HG02870 (cell line): ENCODE data around the gene PNPLA3.

Experiments
- ATAC-seq: cut with Tn5 transposase; IDR thresholded peaks from one replicate; pipeline ENCODE4 v1.9.1; 2021; ENCODE audit warnings: mild to moderate bottlenecking, moderate library complexity; ENCODE audit not compliant: unreplicated experiment

PNPLA3 gene, protein sequence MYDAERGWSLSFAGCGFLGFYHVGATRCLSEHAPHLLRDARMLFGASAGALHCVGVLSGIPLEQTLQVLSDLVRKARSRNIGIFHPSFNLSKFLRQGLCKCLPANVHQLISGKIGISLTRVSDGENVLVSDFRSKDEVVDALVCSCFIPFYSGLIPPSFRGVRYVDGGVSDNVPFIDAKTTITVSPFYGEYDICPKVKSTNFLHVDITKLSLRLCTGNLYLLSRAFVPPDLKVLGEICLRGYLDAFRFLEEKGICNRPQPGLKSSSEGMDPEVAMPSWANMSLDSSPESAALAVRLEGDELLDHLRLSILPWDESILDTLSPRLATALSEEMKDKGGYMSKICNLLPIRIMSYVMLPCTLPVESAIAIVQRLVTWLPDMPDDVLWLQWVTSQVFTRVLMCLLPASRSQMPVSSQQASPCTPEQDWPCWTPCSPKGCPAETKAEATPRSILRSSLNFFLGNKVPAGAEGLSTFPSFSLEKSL

DNA sequence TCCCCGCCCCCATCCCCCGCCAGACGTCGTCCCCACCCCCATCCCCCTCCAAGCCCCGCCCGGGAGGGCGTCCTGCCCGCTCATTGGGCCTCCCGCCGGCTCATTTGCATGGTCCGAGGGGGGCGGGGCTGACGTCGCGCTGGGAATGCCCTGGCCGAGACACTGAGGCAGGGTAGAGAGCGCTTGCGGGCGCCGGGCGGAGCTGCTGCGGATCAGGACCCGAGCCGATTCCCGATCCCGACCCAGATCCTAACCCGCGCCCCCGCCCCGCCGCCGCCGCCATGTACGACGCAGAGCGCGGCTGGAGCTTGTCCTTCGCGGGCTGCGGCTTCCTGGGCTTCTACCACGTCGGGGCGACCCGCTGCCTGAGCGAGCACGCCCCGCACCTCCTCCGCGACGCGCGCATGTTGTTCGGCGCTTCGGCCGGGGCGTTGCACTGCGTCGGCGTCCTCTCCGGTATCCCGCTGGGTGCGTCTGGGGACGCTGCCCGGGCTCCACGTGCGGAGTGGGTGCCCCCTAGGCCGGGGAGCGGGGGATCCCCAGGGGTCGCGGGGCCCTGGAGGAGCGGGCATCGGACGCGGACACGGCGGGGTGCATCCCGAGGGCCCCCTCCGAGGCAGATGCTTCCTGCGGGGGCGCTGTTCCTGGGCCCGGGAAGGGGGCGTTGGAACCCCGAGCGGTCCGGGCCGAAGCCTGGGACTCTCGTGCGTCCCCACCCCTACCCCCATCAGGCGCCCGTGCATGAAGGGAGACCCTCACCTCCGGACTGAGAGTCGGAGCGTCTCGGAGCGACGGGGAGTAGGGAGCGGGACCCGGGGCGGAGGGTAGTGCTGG is at the start of gene PNPLA3:
PNPLA3 (plus strand) TSS at position 175 of the 834 bp plus-strand sequence; CDS start at position 282, 107 bp downstream.
- no peak for ATAC-seq

DNA sequence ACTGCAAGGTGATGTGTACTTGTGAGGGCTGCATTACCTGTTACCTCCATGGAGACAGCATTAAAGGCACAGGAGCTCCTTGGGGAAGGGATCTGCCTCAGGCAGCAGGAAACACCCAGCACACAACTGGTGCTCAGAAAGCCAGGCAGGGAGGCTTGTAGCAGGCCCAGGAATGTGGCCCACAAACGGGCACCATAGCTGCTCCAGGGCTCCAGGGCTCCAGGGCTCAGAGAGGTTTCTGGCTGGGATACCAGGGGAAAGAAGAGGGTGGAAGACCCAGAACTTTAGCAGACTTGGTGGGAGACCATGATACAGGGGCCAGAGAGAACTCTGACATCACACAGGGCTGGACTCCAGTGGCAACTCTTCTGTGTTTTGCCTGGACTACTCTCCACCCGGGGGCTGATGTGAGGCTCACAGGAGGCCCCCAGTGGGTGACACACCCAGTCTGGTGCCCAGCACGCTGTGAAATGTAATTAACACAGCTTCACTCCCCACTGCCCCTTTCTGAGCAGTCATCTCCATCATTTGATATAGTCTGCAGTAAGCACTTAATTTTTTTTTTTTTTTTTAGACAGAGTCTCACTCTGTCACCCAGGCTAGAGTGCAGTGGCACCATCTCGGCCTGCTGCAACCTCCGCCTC is 46.6 kb upstream of the PNPLA3 start:
- no peak for ATAC-seq

DNA sequence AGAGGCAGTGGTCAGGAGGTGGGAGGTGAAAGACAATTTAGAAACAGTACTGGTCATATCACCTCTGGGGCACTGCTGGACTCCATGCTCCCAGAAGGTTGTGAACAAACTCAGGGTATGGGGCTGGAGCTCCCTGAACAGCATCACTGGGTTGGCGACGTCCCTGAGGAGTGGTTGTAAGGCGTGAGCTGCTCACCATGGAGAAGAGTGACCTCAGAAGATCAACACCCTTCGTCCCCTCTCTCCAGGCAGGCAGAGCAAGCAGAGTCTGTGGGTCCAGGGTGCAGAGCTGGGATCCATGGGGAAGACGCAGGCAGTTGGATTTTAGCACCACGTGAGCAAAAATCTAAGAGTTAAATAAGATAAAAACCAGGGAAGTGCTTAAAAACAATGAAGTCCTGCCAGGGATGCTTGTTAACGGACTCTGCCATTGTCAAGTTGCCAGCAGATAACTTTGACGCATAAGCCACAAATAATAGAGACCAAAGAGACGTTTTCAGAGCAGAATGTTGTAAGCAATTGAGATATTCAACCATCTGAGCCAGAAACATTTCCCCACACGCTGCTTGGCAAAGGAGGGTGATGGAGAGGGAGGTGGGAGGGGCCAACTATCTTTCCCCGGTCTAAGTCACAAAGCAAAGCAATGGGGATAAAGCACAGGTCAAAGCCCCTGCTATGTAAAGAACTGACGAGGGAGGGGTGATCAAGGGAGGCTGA is 45.4 kb upstream of the PNPLA3 start:
- no peak for ATAC-seq

DNA sequence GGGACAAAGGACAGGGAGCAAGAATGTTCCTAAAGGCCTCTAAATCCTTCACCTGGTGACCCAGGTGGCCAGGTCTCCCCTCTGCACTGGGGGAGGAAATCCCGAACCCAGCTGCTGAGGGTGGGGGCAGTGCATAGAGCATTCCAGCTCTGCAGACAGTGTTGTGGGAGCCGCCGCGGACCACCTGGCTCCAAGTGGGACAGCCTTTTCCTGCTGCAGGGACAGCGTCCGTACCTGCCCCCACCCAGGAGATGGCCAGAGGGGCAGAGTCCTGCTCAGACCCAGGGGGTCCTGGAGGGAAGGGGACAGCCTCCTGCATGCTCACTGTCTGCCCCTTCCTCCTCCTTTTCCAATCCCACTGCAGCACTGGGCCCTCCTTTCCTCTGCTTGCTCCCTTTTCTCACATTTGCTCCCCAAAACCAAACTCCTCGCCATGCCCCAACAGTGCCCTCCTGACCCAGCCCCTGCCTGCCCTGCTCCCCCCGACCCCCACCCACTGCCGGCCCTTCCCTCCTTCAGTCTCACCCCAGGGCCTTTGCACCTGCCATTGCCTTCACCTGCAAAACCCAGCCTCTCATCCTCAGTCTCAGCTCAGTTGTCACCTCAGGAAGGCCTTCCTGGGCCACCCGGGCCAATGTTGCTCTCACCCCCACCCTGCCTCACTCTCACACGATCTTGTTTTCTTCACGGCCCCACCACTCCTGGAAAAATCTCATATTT is 44.6 kb upstream of the PNPLA3 start:
- ATAC-seq, result no peak

DNA sequence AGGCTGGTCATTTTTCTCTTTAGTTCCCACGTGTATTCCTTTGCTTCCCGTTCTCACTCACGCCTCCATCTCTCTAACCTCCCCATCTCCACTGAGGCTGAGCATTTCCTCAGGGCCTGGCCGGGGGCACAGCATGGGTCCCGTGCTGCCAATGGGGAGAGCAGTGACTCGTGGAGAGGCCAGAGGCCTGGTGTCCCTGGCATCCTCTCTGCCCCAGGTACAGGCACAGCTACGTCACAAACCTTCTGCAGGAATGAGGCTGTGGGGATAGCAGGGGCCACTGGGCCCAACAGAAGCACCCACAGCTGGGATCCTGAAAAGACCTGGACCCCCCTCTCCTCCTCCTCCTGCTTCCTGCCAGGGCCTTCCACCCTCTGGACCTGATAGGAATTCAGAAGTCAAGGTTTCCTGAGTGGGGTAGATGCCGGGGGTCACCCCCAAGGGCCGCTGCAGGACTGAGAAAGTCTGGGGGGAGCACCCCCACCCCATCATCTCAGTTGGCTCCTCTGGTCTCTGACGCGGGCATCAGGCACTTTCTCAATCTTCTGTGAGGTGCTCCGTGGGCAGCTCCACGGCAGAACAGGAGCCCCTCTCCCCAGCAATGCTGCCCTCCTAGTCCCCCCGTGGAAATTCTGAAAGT is 43.6 kb upstream of the PNPLA3 start:
- ATAC-seq, result no peak

DNA sequence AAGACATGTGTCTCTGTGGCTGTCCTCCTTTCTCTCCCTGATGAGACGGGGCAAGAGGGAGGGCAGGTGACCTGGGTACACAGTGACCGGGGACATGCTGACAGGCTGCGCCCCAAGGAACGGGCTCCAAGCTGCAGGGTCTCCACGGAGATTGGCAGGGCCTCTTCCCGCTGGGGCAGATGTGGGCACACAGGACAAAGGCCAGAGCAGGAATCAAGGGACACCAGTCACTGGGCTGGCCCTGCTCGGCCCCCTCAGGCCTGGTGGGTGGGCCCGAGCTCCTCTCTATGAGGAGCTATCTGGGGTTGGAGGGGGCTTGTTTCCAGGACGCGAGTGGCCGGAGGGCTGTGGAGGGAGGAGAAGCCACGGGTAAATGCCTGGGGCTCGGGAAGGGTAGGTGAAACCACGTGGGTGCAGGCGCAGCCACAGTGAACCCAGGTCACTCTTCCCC is 43.0 kb upstream of the PNPLA3 start:
- ATAC-seq, result no peak

DNA sequence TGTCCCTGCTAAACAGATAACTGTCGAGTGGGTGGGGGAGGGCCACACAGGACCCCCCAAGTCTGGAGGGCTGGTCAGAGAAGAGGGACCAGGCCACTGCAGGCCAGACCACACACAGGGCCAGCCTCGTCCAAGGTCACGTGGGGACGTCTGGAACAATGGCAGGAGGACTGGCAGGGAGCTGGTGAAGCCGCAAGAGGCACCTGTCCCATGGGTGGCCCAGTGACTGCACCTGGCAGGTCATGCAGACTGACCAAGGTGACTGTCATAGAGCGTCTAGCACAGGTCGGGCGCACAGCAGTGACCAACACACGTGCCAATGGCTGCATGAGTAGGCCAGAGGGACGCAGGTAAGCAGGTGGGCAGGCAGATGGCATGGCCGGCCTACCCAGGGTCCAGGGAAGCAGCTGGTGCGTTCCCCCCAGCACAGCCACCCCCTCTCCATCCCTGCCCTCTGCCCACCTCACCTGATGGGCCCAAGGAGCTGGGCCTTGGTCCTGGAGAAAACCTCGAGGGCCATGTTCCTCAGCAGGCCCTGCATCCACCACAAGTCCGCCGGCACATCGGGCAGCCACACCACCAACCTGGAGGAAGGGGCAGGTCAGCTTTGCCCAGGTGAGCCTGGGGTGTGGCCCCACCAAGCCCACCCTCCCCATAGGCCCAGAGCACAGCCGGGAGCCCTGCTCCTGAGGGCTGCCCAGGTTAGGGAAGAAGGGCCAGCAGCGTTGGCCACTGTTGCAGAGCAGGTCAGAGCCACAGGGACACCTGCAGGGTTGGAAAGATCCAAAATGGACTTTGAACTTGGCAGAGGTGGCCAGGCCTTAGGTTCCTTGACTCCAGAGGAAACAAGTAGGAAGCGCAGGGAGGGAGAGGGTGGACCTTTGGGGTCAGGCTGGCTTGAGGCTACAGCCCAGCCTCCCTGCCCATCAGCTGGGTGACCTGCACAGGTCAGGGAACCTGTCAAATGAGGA is 42.2 kb upstream of the PNPLA3 start:
- no peak for ATAC-seq

DNA sequence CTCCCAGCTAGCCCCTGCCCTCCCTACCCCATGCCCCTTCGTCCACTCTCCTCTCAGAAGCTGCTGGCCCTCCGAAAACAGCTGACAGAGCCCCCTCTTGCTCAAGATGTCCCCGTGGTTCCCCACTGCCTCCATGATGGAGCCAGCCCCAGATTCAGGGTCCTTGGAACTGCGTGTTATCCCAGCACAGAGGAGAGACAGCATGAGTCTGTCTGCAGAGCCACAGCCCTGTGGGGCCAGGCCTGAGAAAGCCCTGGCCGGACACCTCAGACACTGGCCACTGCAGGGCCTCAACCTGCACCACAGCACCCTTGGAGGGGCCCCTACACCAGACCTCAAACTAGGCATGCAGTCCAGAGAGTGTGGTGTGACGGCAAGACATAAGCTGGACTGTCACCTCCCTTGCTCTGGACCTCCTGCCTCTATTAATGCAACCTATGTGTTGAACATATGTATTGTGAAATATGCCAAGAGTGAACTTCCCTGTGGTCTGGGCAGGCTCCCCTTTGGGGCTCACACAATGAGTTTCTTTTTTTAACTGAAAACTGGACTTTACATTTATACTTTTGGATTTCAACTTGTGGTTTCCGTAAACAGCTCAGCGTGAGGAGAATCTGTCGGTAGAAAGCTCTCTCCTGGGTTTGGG is 41.4 kb upstream of the PNPLA3 start:
- ATAC-seq, result no peak

DNA sequence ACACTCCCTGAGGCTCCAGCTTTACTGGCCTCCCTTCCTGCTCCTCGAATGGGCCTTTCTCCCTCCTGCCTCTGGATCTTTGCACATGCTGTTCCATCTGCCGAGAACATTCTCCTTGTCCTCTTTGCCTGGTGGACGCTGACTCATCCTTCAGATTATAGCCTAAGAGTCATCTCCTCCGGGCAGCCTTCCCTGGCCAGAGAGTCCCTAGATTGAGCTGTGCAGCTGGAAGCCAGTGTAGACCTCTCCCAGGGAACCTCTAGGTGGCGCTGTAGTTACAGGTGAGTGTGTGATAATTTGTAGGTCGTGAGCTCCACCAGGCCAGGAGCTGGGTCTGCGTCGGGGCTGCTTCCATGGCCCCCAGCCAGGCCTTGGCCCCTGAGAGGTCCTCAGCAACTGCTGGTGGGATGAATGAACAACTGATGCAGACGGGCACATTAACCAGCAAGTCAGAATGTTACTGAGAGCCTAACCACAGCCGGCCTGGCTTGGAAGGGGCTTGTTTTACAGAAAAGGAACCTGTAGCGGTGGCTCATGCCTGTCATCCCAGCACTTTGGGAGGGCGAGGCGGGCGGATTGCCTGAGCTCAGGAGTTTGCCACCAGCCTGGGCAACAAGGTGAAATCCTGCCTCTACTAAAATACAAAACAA is 40.5 kb upstream of the PNPLA3 start:
- no peak for ATAC-seq

DNA sequence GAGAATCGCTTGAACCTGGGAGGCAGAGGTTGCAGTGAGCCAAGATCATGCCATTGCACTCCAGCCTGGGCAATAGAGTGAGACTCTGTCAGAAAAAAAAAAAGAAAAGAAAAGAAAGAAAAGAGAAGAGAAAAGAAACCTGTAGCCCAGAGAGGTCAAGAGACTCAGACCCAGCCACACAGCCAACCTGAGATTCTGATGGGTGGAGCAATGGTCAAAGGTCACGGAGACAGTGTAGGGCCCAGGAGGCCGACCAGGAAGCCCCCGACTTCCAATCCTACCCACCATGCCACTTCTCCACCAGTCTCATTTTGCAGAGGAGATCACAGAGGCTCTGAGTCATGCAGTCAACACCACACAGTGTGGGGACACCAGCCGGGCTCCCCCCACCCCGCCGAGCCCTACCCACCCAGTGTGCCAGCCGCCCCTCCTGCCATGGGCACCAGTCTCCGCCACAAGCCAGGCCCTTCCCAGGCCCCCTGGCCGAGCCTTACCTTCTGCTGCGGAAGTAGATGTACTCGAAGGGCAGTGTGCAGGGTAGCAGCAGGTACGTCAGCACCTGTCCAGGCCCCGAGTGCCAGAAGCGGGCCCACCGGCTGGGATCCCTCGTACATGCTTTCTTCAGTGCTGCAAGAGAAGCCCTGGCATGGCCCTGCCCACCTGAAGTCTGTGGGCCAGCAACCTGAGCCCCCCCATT is 39.7 kb upstream of the PNPLA3 start:
- ATAC-seq, result no peak

DNA sequence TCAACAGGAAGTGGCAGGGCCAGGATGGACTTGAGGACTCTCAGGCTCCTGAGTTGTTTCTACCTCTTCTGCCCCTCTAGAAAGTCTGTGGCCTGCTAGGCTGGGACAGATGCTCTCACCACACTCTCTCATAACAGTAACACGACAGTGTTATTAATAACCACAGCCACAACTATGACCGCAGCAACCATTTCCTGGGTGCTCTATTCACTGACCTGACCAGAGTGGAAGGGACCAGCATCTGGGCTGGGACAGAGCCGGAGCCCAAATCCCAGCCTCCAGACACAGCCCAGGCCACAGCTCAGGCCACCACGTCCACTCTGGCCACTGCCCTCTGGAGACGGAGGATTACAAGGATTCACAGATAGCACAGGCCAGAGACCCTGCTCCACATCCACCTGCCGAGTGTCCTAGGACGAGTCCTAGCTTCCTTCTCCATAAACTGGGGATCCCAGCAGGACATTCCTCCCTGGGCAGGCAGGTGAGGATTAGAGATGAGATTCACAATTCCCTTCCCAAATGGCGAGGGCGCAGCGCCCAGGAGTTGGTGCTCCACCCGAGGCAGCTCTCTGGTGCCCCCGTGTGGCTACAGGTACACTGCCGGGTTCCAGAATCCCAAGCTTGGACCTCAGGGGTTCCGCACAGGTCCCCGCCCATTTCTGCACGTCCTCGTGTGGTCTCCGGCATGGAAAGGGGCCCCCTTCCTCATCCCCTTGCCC is 38.8 kb upstream of the PNPLA3 start:
- ATAC-seq, result peak; percentile 86

DNA sequence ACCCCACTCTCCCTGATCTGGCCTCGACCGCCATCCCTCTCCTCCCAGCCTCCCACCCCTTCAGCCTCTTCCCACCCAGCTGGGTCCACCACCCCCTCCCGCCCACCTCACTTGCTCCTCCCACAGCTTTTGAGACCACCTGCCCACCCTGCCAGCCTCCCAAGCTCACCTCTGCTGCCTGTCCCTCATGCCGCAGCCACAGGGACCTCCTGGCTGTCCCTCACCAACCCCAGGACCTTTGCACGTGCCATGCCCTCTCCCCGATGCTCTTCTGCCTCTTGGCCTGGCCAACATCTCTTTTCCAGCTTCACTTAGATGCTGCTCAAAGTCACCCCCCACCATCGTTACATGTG is 38.3 kb upstream of the PNPLA3 start:
- no peak for ATAC-seq

DNA sequence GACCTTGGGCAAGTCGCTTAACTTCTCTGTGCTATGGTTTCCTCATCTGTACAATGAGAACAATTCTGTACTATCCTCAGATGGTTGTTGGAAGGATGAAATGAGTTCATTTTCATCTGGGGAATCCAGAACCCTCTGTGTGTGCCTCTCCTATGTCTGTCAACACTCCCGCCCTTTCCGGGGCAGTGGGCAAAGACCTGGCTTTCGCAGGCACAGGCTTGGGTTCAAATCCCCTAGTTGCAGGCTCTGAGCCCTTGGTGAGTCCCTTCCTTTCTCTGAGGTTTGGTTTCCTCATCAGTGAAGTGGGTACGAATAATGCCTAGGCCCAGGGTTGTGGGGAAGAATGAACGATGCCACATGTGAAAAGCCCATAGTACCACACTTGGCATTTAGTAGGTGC is 37.8 kb upstream of the PNPLA3 start:
- no peak for ATAC-seq

DNA sequence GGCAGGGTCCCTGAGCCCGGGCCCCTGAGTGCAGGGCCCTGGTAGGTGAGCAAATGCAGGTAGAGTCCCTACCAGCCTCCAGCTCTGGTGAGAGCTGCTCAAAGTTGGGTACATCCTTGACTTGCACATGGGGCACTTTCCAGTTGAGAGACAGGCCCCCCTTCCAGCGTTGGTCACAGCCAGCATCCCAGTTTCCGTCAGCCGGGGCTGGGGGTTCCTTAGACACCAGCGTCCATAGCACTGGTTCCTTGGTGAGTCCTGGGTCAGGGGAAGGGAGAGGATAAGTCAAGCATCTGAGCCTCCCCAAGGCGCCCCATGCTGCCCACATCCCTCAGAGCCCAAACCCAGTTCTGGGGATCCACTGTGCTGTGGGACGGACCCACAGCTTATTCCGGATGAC is 37.4 kb upstream of the PNPLA3 start:
- no peak for ATAC-seq

DNA sequence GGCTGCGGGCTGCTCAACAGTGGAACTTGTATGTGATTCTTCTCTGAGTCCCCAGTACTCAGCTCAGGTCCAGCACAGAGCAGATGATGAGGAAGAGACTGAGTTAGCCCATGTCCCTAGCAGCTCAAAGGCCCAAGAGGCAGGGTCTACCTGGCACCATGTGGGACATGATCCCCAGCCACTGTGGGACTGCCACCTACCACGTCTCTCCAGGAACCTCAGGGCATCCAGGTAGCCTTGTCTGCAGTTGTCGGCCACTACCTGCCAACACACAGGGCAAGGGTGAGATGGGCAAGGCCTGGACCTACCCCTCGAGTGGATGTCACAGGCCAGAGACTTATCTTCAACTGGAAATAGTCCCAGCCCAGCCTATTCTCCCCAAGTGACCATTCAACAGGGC is 36.2 kb upstream of the PNPLA3 start:
- no peak for ATAC-seq

DNA sequence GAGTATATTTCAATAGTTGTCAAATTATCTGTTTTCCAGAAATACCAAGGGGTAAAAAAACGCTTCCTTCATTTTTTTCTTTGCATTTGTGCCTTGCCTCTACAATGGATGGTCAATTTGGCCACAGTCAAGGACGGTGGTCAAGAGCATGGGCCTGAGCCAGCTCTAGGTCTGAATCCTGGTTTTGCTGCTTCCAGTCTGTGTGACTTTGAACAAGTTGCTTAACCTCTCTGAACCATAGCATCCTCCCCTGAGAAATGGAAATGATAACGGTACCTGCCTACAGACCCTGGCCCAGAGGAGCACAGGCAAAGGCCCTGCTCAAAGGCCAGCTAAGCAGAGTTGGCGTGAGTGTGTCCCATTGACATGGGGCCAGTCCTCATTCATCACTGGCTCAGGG is 34.9 kb upstream of the PNPLA3 start:
- ATAC-seq, result no peak
